MG63 (cell line): ENCODE measurements around the gene HERC4. TPM values are rescaled to one million over a fixed set of nuclear protein-coding genes. Genes with fewer than 3 reads are reported as not detected.
"Not testable (repeated sequence)": the region's sequence is repeated elsewhere in the genome, so short reads cannot be mapped to it uniquely, and the experiment has no call there.

ENCODE experiments used
- DNase-seq: peaks from one replicate; pipeline ENCODE4 v3.0.0-alpha.2; 2020
- H3K27me3 ChIP-seq: fragments of 250-450 bp; sonication (Bioruptor Pico); 2 replicates; pipeline ENCODE4 v1.5.1; 2020; ENCODE audit warnings: mild to moderate bottlenecking, moderate library complexity
- H3K36me3 ChIP-seq: fragments of 250-450 bp; sonication (Bioruptor Pico); 2 replicates; pipeline ENCODE4 v1.5.1; 2020; ENCODE audit warnings: mild to moderate bottlenecking, moderate library complexity
- H3K4me3 ChIP-seq: fragments of 250-450 bp; sonication (Bioruptor Pico); 2 replicates; pipeline ENCODE4 v1.5.1; 2020; ENCODE audit warnings: mild to moderate bottlenecking, moderate library complexity
- H3K9me3 ChIP-seq: fragments of 250-450 bp; sonication (Bioruptor Pico); 2 replicates; pipeline ENCODE4 v1.5.1; 2020; ENCODE audit warnings: mild to moderate bottlenecking, moderate library complexity
- total RNA-seq: library from RNA; depleted of rRNA; stranded (reverse); fragments of >200 nt; shearing (Covaris generic); gene quantifications from 2 replicates; pipeline ENCODE4 v1.2.3, GENCODE V29; 2014; ENCODE audit warnings: low replicate concordance

The HERC4 gene
- total RNA-seq, 1 experiment from 2014 or later = 129 TPM

DNA sequence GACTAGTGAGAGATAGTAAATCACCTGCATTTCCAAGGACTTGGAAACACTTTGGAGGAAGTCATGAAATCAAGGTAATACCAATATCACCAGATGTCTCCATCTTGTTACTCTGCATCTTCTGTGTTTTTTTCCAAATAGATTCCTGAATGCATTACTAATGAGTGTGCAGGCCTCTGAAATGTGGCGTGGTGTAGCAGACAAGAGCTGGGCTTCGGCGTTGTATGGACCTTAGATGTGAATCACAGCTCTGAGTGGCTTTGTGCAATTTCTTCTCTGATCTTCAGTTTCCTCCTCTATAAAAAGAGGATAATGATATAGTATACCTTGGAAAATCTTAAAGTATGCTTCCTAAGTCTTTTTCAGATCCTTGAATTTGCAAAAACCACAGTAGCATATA lies 24.7 kb upstream of the HERC4 start:
- Histone ChIP-seq H3K36me3 (peaks cover 60% of the 10 kb centered on the region), H3K9me3 (no peaks in the 10 kb centered on the region), H3K4me3 (no peak overlapping the region), H3K27me3 (no peaks in the 10 kb centered on the region)
- DNase-seq = peak; percentile 39

DNA sequence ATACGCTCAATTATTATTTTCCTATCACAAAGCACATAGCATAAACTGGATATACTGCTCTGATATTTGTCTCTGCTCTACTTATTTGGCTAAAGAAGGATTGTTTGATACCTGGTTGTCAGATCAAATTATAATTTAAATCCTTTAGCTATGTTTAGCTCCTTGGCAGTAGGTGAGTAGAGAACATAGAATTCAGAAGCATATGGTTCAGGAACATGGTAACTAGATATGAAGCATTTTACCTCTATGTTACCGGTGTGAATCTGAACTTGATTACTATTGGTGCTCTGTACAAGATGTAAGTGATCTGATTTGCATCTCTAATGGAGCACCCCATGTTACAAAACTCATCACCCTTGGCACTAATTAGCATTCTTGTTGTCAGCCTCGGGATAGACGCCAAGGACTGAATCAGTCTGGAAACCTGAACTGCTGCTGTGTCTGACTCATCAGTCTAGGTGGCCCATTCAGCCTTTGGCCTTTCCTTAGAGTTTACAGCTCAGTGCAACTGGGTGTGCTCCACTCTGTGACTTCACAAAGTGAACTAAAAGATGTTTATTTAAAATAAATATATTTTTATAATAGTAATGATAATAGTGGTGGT lies 21.9 kb upstream of the HERC4 start:
- no peaks in the 10 kb centered on the region for H3K27me3 ChIP-seq
- H3K36me3 ChIP-seq = peaks cover 44% of the 10 kb centered on the region
- no peak overlapping the region for H3K4me3 ChIP-seq
- no peaks in the 10 kb centered on the region for H3K9me3 ChIP-seq
- DNase-seq = peak; percentile 93

DNA sequence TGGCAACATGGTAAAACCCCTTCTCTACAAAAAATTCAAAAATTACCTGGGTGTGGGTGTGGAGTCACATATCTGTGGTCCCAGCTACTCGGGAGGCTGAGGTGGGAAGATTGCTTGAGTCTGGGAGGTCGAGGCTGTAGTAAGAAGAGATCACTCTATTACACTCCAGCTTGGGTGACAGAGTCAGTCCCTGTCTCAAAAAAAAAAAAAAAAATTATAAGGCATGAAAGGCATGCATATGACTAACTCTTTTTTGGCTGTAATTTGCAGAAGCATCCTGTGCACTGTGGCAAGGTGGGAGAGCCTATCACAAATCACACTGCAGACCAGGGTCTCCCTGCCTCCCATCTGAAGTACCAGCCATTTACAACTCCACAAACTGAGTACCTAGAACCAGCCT lies 20.1 kb upstream of the HERC4 start:
- no peaks in the 10 kb centered on the region for H3K27me3 ChIP-seq
- H3K36me3 ChIP-seq = peaks cover 39% of the 10 kb centered on the region
- no peaks in the 10 kb centered on the region for H3K9me3 ChIP-seq
- peak overlapping the region; percentile 33 for H3K4me3 ChIP-seq
- DNase-seq = peak; percentile 76

DNA sequence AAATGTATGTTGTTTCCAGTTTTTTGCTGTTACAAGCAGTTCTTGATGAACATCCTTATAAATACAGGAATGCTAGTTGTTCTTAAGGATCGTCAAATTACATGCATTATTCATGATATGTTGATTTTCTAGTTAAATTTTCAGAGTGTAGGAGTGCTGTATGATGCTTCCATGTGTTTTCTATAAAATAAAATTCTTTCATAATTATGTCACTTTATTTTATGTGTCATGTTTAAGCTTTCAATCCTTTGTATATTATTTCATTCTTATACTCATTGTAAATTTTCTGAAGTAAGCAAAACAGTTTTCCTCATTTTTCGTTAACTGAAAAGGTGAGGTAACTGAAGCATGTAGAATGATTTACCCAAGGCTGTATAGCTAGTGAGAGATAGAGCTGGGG lies 17.4 kb upstream of the HERC4 start:
- no peaks in the 10 kb centered on the region for H3K9me3 ChIP-seq
- no peak for DNase-seq
- no peak overlapping the region for H3K4me3 ChIP-seq
- H3K36me3 ChIP-seq = peaks cover 20% of the 10 kb centered on the region
- H3K27me3 ChIP-seq = no peaks in the 10 kb centered on the region

DNA sequence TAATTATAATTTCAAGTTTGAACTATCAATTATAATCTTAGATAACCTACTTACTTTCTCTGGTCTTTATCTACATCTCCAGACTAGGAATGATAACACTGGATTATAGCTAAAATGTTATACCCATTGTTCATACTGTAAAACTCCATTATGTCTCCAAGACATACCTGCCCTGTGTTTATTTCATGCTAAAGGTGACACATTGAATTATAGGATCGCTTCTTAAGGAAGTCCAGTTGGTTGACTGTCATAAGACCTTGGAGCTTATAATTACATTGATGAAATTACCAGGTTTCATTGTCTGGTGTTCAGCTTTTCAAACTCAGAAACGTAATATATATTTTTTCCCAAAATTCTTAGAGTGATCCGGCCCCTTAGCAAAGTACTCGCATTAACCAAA lies 15.5 kb upstream of the HERC4 start:
- Histone ChIP-seq H3K36me3 (peaks cover 14% of the 10 kb centered on the region), H3K27me3 (no peaks in the 10 kb centered on the region), H3K4me3 (no peak overlapping the region), H3K9me3 (no peaks in the 10 kb centered on the region)
- no peak for DNase-seq

DNA sequence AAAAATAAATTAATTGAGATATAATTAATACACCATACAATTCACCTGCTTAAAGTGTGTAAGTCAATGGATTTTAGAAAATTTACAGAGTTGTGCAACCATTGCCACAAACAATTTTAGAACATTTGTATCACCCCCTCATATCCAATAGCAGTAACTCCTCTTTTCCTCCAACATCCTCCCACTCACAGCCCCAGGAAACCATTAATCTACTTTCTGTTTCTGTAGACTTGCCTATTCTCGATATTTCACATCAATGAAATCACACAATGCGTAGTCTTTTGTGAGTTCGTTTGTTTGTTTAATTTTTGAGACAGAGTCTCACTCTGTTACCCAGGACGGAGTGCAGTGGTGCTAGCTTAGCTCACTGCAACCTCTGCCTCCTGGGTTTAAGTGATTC lies 13.7 kb upstream of the HERC4 start:
- H3K9me3 ChIP-seq = no peaks in the 10 kb centered on the region
- no peaks in the 10 kb centered on the region for H3K27me3 ChIP-seq
- H3K36me3 ChIP-seq = peaks cover 5% of the 10 kb centered on the region; the same call in 1 of the 2 replicates
- DNase-seq = peak; percentile 45
- H3K4me3 ChIP-seq = peak overlapping the region; percentile 44

DNA sequence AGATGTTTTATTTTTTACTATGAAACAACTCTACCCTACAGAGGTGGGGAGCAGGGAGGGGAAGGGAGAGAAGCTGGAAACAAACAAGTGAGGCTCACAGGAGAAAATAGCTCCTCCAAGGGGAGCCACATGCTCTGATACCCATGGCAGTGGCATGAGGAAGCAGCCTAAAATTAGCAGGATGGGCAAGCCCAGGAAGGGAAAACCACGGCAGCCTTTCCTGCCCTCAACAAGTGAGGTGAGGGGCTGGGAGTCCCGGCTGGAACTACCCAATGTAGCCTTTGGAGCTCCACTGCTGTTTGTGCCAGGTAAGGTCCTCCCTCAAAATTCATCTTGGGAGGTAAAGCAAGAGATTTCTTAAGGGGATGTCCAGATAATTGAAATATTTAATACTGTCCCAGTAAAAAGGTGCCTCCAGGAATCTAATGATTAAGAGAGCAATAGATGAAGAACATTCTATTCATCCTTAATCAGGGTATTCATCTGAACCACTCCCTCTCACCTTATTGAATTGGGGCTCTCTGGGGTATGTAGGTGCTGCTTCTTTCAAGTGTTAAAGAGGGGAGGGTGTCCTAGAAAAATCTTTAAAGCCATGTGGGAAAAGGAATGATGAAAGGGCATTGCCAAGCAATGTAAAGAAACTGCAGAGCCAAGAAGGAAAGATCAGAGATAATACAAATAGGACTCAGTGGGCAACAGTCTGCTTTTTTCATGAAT lies 12.8 kb upstream of the HERC4 start:
- H3K4me3 ChIP-seq = peak overlapping the region; percentile 44
- no peaks in the 10 kb centered on the region for H3K9me3 ChIP-seq
- DNase-seq = peak; percentile 75
- H3K36me3 ChIP-seq = peaks cover 5% of the 10 kb centered on the region; the same call in 1 of the 2 replicates
- no peaks in the 10 kb centered on the region for H3K27me3 ChIP-seq

DNA sequence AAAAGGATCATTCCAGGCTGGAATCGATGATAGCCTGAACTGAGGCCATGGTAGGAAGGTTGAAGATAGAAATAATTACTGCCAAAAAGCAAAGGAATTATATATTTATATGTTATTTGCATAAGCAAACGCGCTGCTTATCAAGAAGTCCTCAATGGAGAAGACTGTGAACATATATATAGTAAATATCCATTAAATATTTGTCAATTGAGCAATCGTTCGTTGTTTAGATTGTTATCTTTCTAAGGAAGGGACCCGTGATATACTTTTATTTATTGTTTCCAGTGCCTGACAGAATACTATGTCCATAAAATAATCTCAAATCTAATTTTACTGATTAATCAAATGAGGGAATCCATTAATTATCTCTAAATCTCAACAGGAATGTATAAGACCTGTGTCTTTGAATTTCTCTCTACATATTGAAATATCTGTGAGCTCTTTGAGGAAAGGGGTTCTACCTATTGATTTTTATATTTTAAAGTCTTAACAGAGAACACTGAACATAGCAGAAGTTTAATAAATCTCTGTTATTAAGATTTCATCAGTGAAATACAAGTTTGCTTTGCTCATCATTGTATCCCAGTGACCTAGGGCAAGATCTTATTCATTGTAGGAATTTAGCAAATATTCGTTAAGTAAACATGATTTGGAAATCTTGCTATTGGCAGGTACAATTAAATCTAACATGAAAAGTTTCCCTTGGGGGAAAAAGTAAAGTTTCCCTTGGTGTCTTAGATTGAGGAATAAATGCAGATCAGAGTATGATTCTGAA lies 12.0 kb upstream of the HERC4 start:
- H3K4me3 ChIP-seq = peak overlapping the region; percentile 44
- H3K9me3 ChIP-seq = no peaks in the 10 kb centered on the region
- no peak for DNase-seq
- no peaks in the 10 kb centered on the region for H3K27me3 ChIP-seq
- H3K36me3 ChIP-seq = peaks cover 5% of the 10 kb centered on the region; the same call in 1 of the 2 replicates

DNA sequence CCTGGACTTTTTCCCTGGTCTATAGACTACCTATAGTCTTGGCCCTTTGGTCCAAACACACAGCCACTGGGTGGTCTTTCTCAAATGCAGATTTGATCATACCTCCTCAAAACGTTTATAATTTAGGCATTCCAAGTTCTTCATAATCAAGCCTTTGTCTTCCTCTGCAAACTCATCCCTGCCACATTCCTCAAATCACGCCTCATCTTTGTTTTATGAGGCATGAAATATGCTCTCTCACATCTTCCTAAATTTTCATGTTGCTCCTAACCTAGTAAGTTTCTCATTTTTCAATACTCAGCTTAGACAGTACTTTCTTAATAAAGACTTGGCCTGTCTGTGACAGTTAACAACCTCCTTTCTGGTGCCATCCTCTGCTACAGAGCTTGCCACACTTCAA lies 10.9 kb upstream of the HERC4 start:
- Histone ChIP-seq H3K36me3 (peaks cover 5% of the 10 kb centered on the region; the same call in 1 of the 2 replicates), H3K27me3 (no peaks in the 10 kb centered on the region), H3K4me3 (no peak overlapping the region), H3K9me3 (no peaks in the 10 kb centered on the region)
- no peak for DNase-seq

DNA sequence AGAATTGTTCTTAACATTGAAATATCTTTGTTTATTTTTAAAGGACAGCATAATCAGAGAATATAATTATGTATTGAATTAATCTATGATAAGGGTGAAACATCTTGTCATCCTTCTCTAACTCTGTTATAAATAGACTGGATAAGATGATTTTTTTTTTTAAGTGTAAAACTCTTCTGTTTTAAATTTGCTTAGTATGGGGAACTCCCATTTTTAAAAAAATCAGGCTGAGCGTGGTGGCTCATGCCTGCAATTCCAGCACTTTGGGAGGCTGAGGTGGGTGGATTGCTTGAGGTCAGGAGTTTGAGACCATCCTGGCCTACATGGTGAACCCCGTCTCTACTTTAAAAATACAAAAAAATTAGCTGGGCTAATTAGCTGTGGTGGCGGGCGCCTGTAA lies 9.4 kb upstream of the HERC4 start:
- H3K36me3 ChIP-seq = no peaks in the 10 kb centered on the region
- no peaks in the 10 kb centered on the region for H3K27me3 ChIP-seq
- H3K4me3 ChIP-seq = no peak overlapping the region
- no peak for DNase-seq
- H3K9me3 ChIP-seq = no peaks in the 10 kb centered on the region

DNA sequence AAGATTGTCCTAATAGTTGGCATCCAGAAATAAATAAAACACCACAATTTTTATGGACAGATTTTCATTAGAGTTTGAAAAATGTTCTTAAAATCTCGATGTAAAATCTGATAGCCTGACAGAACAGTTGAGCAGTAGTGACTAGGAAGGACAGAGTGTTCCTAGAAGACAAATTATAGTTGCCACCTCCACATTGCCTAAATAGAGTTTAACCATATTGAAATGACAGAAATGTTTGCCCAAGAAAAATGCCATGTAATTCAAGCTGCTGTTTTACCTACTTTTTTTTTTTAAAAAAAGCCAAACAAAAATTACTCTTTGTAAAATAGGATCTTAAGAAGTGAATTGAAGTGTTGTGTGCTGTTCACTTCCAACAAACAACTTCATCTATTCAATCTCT lies 8.9 kb upstream of the HERC4 start:
- Histone ChIP-seq H3K4me3 (no peak overlapping the region), H3K9me3 (no peaks in the 10 kb centered on the region), H3K27me3 (no peaks in the 10 kb centered on the region), H3K36me3 (no peaks in the 10 kb centered on the region)
- DNase-seq = no peak

DNA sequence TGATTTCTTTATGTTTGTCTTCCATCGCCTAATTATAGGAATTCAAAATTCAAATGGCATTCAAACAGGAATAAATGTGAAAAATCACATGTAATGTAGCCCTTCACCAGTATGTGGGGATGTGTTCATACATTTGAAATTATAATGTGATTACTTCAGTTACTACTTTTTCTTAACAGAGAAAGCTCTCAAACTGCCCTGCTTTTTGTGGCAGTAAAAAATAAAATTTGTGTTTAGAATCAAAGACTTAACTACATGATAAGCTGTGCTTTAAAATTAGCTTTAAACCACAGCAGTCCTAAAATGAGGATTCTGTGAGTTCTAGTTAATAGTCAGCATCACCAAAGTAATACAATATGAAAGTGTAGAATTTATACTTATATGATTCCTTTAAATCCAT lies 7.8 kb upstream of the HERC4 start:
- Histone ChIP-seq H3K27me3 (no peaks in the 10 kb centered on the region), H3K36me3 (no peaks in the 10 kb centered on the region), H3K9me3 (no peaks in the 10 kb centered on the region), H3K4me3 (no peak overlapping the region)
- DNase-seq = no peak

DNA sequence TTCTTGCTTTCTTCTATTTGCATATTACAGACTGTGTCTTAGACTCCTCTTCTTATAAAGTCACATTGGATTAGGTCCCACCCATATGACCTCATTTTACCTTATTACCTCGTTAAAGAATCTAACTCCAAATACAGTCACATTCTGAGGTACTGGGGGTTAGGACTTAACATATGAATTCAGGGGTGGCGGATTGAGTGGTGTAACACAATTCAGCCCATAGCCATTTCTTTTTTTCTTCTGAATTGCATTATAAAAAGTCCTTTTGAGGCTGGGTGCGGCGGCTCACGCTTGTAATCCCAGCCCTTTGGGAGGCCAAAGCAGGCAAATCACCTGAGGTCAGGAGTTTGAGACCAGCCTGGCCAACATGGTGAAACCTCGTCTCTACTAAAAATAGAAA lies 6.8 kb upstream of the HERC4 start:
- DNase-seq = no peak
- Histone ChIP-seq H3K4me3 (no peak overlapping the region), H3K9me3 (no peaks in the 10 kb centered on the region), H3K27me3 (no peaks in the 10 kb centered on the region), H3K36me3 (no peaks in the 10 kb centered on the region)

DNA sequence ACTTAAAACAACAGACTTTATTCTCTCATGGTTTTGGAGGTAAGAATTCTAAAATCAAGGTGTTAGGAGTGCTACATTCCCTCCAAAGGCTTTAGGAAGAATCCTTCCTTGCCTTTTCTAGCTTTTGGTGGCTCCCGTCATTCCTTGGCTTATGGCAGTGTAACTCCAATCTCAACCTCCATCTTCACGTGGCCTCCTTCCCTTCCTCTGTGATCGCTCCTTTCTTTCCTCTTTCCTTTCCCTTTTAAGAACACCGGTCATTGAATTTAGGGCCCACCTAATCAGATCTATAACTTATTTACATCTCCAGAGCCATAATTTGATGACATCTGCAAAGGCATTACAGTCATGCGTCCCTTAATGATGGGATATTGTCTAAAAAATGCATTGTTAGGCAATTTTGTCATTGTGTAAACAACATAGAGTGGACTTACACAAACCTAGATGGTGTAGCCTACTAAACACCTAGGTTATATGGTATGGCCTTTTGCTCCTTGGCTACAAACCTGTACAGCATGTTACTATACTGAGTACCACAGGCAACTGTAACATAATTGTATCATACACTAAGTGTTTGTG lies 5.9 kb upstream of the HERC4 start:
- Histone ChIP-seq H3K27me3 (no peaks in the 10 kb centered on the region), H3K4me3 (no peak overlapping the region), H3K9me3 (no peaks in the 10 kb centered on the region), H3K36me3 (no peaks in the 10 kb centered on the region)
- no peak for DNase-seq

DNA sequence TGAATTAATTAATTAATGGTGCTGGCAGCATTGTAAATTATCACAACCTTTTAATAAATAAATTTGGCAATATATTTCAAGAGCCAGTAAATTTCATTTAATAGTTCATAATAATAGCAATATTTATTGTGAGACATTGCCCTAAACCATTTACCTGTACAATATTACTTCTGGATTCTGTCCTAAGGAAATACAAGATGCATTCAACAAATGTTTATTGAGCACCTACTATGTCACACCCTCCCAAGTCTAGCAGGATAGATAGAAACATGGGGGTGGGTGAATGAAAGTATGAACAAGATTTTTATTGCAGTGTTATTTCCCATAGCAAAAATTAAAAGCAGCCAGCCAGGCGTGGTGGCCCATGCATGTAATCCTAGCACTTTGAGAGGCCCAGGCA lies 4.4 kb upstream of the HERC4 start:
- no peaks in the 10 kb centered on the region for H3K36me3 ChIP-seq
- no peak for DNase-seq
- H3K9me3 ChIP-seq = no peaks in the 10 kb centered on the region
- H3K4me3 ChIP-seq = no peak overlapping the region
- no peaks in the 10 kb centered on the region for H3K27me3 ChIP-seq

DNA sequence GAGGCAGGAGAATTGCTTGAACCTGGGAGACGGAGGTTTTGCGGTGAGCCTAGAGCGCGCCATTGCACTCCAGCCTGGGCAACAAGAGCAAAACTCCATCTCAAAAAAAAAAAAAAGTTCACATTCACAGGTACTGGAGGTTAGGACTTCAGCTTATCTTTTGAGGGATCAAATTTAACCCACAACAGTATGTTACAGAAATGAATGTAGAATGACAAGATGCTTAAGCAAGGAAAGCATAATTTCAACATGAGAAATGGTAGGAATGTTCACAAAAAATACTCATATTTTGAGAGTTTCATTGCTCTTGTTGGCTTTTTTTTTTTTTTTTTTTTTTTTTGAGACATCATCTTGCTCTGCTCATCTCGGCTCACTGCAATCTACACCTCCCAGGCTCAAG lies 1.9 kb upstream of the HERC4 start:
- peaks cover 16% of the 10 kb centered on the region for H3K36me3 ChIP-seq
- DNase-seq = no peak
- H3K4me3 ChIP-seq = no peak overlapping the region
- H3K27me3 ChIP-seq = no peaks in the 10 kb centered on the region
- H3K9me3 ChIP-seq = no peaks in the 10 kb centered on the region

DNA sequence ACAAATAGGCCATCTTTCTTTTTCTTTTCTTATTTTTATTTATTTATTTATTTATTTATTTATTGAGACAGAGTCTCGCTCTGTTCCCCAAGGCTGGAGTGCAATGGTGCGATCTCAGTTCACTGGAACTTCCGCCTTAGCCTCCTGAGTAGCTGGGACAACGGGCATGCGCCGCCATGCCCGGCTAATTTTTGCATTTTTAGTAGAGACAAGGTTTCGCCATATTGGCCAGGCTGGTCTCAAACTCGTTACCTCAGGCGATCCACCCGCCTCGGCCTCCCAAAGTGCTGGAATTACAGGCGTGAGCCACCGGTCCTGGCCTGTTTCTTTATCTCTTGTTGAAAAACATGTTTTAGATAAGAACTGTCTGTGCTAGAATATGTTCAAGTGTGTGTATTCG lies 998 bp upstream of the HERC4 start:
- not testable (repeated sequence) for H3K9me3 ChIP-seq, H3K27me3 ChIP-seq, DNase-seq, H3K4me3 ChIP-seq
- peaks cover 25% of the 10 kb centered on the region for H3K36me3 ChIP-seq
